MM.1S (cell line): ENCODE data around the gene CLEC16A.

Experiments used
- EZH2 ChIP-seq: fragments of 300-600 bp; sonication (generic); optimal IDR thresholded peaks from 2 replicates; pipeline ENCODE3; 2017; ENCODE audit warnings: low read depth, mild to moderate bottlenecking, antibody characterized with exemption, low read length, mixed read lengths
- TF ChIP-seq, protein P1 (sequence below): fragments of 300-600 bp; sonication (generic); IDR thresholded peaks from 2 replicates; pipeline ENCODE4 v1.5.1; 2016; ENCODE audit warnings: antibody characterized with exemption, low read length, mixed read lengths

DNA sequence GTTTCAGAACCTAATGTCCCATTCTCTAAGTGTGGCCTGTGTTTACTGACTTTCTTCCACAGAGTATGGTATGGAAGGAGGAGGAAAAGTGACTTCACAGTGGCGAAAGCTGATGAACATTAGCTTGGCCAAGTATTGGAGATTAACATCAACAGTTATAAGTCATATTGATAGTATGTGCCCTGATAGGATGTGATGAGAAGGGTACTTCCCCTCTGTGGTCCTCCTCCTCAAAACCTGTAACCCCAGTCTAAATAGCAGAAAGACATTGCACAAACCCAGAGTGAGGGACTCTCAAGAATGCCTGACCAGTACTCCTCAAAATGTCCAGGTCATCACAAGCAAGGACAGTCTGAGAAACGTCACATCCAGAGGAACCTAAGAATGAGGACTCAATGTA, 73.1 kb downstream of the CLEC16A start:
- TF ChIP-seq, protein P1, sequence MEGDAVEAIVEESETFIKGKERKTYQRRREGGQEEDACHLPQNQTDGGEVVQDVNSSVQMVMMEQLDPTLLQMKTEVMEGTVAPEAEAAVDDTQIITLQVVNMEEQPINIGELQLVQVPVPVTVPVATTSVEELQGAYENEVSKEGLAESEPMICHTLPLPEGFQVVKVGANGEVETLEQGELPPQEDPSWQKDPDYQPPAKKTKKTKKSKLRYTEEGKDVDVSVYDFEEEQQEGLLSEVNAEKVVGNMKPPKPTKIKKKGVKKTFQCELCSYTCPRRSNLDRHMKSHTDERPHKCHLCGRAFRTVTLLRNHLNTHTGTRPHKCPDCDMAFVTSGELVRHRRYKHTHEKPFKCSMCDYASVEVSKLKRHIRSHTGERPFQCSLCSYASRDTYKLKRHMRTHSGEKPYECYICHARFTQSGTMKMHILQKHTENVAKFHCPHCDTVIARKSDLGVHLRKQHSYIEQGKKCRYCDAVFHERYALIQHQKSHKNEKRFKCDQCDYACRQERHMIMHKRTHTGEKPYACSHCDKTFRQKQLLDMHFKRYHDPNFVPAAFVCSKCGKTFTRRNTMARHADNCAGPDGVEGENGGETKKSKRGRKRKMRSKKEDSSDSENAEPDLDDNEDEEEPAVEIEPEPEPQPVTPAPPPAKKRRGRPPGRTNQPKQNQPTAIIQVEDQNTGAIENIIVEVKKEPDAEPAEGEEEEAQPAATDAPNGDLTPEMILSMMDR, result no peak
- no peak for TF ChIP-seq EZH2
